ENCODE results near the gene PIK3C3. TPM values are rescaled to one million over a fixed set of nuclear protein-coding genes. Genes with fewer than 3 reads are reported as not detected.
"Not testable (repeated sequence)": the region's sequence is repeated elsewhere in the genome, so short reads cannot be mapped to it uniquely, and the experiment has no call there.

The PIK3C3 gene
- total and polyA plus RNA-seq, 11 donors, result 9.5 to 44.3 (median 28.2) TPM

GRCh38 chr18:42004653-42005052 lies 49.6 kb downstream of the PIK3C3 start:
- Histone ChIP-seq H3K27me3 (no peaks in the 10 kb centered on the region), H3K4me3 (no peak overlapping the region), H3K4me1 (no peaks in the 10 kb centered on the region), H3K9me3 (no peaks in the 10 kb centered on the region), H3K36me3 (peaks cover 0 to 97% (median 54%) of the 10 kb centered on the region in 9 donors), H3K27ac (no peak overlapping the region)
- 91 to 96% (median 92%) methylated on average over 2 of the region's 2 CpGs for WGBS, 4 donors
- TF ChIP-seq POLR2A (IDR thresholded peaks at IDR 0.05), result no peak
- TF ChIP-seq, protein P1, sequence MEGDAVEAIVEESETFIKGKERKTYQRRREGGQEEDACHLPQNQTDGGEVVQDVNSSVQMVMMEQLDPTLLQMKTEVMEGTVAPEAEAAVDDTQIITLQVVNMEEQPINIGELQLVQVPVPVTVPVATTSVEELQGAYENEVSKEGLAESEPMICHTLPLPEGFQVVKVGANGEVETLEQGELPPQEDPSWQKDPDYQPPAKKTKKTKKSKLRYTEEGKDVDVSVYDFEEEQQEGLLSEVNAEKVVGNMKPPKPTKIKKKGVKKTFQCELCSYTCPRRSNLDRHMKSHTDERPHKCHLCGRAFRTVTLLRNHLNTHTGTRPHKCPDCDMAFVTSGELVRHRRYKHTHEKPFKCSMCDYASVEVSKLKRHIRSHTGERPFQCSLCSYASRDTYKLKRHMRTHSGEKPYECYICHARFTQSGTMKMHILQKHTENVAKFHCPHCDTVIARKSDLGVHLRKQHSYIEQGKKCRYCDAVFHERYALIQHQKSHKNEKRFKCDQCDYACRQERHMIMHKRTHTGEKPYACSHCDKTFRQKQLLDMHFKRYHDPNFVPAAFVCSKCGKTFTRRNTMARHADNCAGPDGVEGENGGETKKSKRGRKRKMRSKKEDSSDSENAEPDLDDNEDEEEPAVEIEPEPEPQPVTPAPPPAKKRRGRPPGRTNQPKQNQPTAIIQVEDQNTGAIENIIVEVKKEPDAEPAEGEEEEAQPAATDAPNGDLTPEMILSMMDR (IDR thresholded peaks at IDR 0.05), result no peak
- ATAC-seq, result no peak
- intact Hi-C loops (cut with DNase I), result no loop called here
- no peak for DNase-seq

- intact Hi-C loops (cut with DNase I), result no loop called here
- no peak for DNase-seq
- TF ChIP-seq, protein P1 (IDR thresholded peaks at IDR 0.05), result no peak
- TF ChIP-seq POLR2A (IDR thresholded peaks at IDR 0.05), result no peak
Observed at GRCh38 chr18:42005782-42006181, 50.7 kb downstream of the PIK3C3 start.

GRCh38 chr18:42009457-42009856 lies 54.4 kb downstream of the PIK3C3 start:
- H3K4me1 ChIP-seq; H3K4me3 ChIP-seq; H3K27me3 ChIP-seq; DNase-seq; ATAC-seq; H3K9me3 ChIP-seq; intact Hi-C loops (cut with DNase I); H3K27ac ChIP-seq: not testable (repeated sequence)
- H3K36me3 ChIP-seq, result peaks cover 0 to 99% (median 57%) of the 10 kb centered on the region in 9 donors

More at GRCh38 chr18:42005782-42006181, 50.7 kb downstream of the PIK3C3 start:
- peaks cover 0 to 97% (median 53%) of the 10 kb centered on the region in 9 donors for H3K36me3 ChIP-seq
- no peak for ATAC-seq
- no peaks in the 10 kb centered on the region for H3K4me1 ChIP-seq
- H3K9me3 ChIP-seq, result no peaks in the 10 kb centered on the region
- H3K27me3 ChIP-seq, result no peaks in the 10 kb centered on the region
- no peak overlapping the region for H3K27ac ChIP-seq
- no peak overlapping the region for H3K4me3 ChIP-seq

- Histone ChIP-seq H3K4me1 (no peaks in the 10 kb centered on the region), H3K27ac (no peak overlapping the region), H3K27me3 (no peaks in the 10 kb centered on the region), H3K36me3 (peaks cover 0 to 99% (median 58%) of the 10 kb centered on the region in 9 donors), H3K4me3 (no peak overlapping the region), H3K9me3 (no peaks in the 10 kb centered on the region)
- DNase-seq (no peak), ATAC-seq (no peak)
- TF ChIP-seq, protein P1 (IDR thresholded peaks at IDR 0.05), result no peak
- TF ChIP-seq POLR2A (IDR thresholded peaks at IDR 0.05), result no peak
- WGBS, 4 donors, result 95 to 98% (median 97%) methylated on average over 4 of the region's 4 CpGs
- intact Hi-C loops (cut with DNase I), result no loop called here
Observed at GRCh38 chr18:42011053-42011452, 56.0 kb downstream of the PIK3C3 start.

DNA sequence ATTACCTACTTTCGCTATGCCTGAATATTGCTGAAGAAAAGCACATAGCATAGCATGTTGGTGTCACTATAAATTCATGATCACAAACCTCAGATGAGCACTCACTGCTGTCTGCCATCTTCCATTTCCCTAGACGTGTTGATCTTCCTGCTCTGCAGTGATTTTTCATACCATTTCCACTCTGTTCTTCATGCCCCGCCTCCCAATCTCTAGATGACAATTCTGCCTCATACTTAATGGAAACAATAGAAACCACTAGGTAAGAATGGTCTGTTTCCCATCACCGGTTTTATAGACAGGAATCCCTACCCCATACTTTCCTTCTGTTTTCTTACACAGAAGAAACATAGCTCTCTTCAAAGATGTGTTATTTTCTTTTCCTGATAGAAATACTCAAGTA lies 63.8 kb downstream of the PIK3C3 start:
- peaks cover 0 to 99% (median 76%) of the 10 kb centered on the region in 9 donors for H3K36me3 ChIP-seq
- no peaks in the 10 kb centered on the region for H3K4me1 ChIP-seq
- no peak for ATAC-seq
- DNase-seq, result no peak
- no peaks in the 10 kb centered on the region for H3K27me3 ChIP-seq
- H3K9me3 ChIP-seq, result no peaks in the 10 kb centered on the region
- TF ChIP-seq POLR2A (IDR thresholded peaks at IDR 0.05), result no peak
- TF ChIP-seq, protein P1 (IDR thresholded peaks at IDR 0.05), result no peak
- 90 to 95% (median 91%) methylated on average over 4 of the region's 4 CpGs for WGBS, 4 donors
- intact Hi-C loops (cut with DNase I), result no loop called here
- H3K4me3 ChIP-seq, result no peak overlapping the region
- no peak overlapping the region for H3K27ac ChIP-seq

Measured in heart left ventricle (tissue), 16 donors.